IMR-90 (cell line): Measurements from ENCODE around the gene PDZD7. TPM values are rescaled to one million over a fixed set of nuclear protein-coding genes. Genes with fewer than 3 reads are reported as not detected.

Experiments
- ATAC-seq: fragments of 200-7000 bp; cut with Tn5 transposase; 2 replicates; pipeline ENCODE4 v1.9.1; 2020; ENCODE audit warnings: low read depth, mild to moderate bottlenecking, moderate library complexity
- BruUV-seq: library from RNA; stranded (reverse); fragments of 400-500 nt; replicated peaks from 2 replicates; lab custom pipeline; 2021; lab: Mats Ljungman, UMichigan
- CTCF ChIA-PET: fragments of 300-600 bp; formaldehyde crosslinking; extraction: SDS; loops from one replicate; lab custom pipeline; 2021; ENCODE audit warnings: antibody characterized with exemption; lab: Yijun Ruan, JAX
- POLR2A ChIA-PET: fragments of 300-600 bp; sonication (Branson Sonifier 250); formaldehyde crosslinking; loops from one replicate; lab custom pipeline; 2022; ENCODE audit warnings: antibody characterized with exemption; ENCODE audit not compliant: unreplicated experiment; lab: Charles Lee
- DNase-seq: peaks from one replicate; pipeline ENCODE4 v3.0.0; 2013
- H2AFZ ChIP-seq: replicated peaks from 2 replicates; pipeline ENCODE3; 2013; ENCODE audit warnings: low read length, mild to moderate bottlenecking; ENCODE audit not compliant: poor library complexity
- H2AK5ac ChIP-seq: 2 replicates; pipeline ENCODE4 v1.6.1; 2013; ENCODE audit warnings: low read depth, low read length, inconsistent platforms
- H2AK9ac ChIP-seq: replicated peaks from 2 replicates; pipeline ENCODE3; 2013; ENCODE audit warnings: mild to moderate bottlenecking, low read depth, low read length, moderate library complexity; ENCODE audit not compliant: poor library complexity
- H2BK120ac ChIP-seq: 2 replicates; pipeline ENCODE4 v1.6.1; 2013; ENCODE audit warnings: low read depth, low read length, inconsistent platforms
- H2BK15ac ChIP-seq: 3 replicates; pipeline ENCODE4 v1.6.1; 2013; ENCODE audit warnings: low read depth, low read length, inconsistent platforms
- H2BK20ac ChIP-seq: 2 replicates; pipeline ENCODE4 v1.6.1; 2013; ENCODE audit warnings: low read depth, mild to moderate bottlenecking, inconsistent platforms, low read length, moderate library complexity
- H2BK5ac ChIP-seq: 2 replicates; pipeline ENCODE4 v1.6.1; 2013; ENCODE audit warnings: mild to moderate bottlenecking, low read depth, low read length, inconsistent platforms; ENCODE audit not compliant: poor library complexity, severe bottlenecking
- H3K14ac ChIP-seq: replicated peaks from 2 replicates; pipeline ENCODE4 v1.6.1; 2013; ENCODE audit warnings: low read depth, low read length, inconsistent platforms
- H3K18ac ChIP-seq: 2 replicates; pipeline ENCODE4 v1.6.1; 2013; ENCODE audit warnings: low read depth, low read length, control low read depth
- H3K23ac ChIP-seq: 2 replicates; pipeline ENCODE4 v1.6.1; 2013; ENCODE audit warnings: low read depth, low read length, inconsistent platforms
- H3K27ac ChIP-seq: 2 replicates; pipeline ENCODE4 v1.5.1; 2013; ENCODE audit warnings: mild to moderate bottlenecking, control low read depth, low read length; ENCODE audit not compliant: insufficient read depth
- H3K27me3 ChIP-seq: 2 replicates; pipeline ENCODE4 v1.6.1; 2013; ENCODE audit warnings: low read length; ENCODE audit not compliant: control insufficient read depth, insufficient read depth
- H3K36me3 ChIP-seq: 2 replicates; pipeline ENCODE4 v1.6.1; 2013; ENCODE audit warnings: low read length, mixed read lengths; ENCODE audit not compliant: control insufficient read depth, insufficient read depth
- H3K4ac ChIP-seq: 2 replicates; pipeline ENCODE4 v1.6.1; 2013; ENCODE audit warnings: low read depth, low read length, inconsistent platforms
- H3K4me1 ChIP-seq: 2 replicates; pipeline ENCODE4 v1.6.1; 2013; ENCODE audit warnings: low read length, mixed read lengths; ENCODE audit not compliant: control insufficient read depth, insufficient read depth
- H3K4me2 ChIP-seq: 2 replicates; pipeline ENCODE4 v1.6.1; 2013; ENCODE audit warnings: low read depth, mild to moderate bottlenecking, control low read depth, low read length, moderate library complexity
- H3K4me3 ChIP-seq: 2 replicates; pipeline ENCODE4 v1.5.1; 2013; ENCODE audit warnings: low read depth, mild to moderate bottlenecking, control low read depth, low read length, moderate library complexity; ENCODE audit not compliant: insufficient read depth
- H3K56ac ChIP-seq: 2 replicates; pipeline ENCODE4 v1.6.1; 2013; ENCODE audit warnings: low read length, inconsistent platforms; ENCODE audit not compliant: insufficient read depth; ENCODE audit errors: extremely low read depth
- H3K79me1 ChIP-seq, 2 experiments: 2 replicates each; pipeline ENCODE4 v1.6.1; 2013; ENCODE audit warnings: low read length in 2 of 2, inconsistent platforms in 1 of 2, low read depth in 1 of 2
- H3K9ac ChIP-seq: 2 replicates; pipeline ENCODE4 v1.6.1; 2013; ENCODE audit warnings: low read depth, low read length, control low read depth
- H3K9me1 ChIP-seq: 2 replicates; pipeline ENCODE4 v1.6.1; 2013; ENCODE audit warnings: low read length, inconsistent platforms; ENCODE audit not compliant: insufficient read depth
- H3K9me3 ChIP-seq: 2 replicates; pipeline ENCODE4 v1.6.1; 2013; ENCODE audit warnings: low read length; ENCODE audit not compliant: control insufficient read depth, insufficient read depth
- H4K20me1 ChIP-seq: 2 replicates; pipeline ENCODE4 v1.6.1; 2013; ENCODE audit warnings: low read length, inconsistent platforms; ENCODE audit not compliant: insufficient read depth
- H4K5ac ChIP-seq: 2 replicates; pipeline ENCODE4 v1.6.1; 2013; ENCODE audit warnings: mild to moderate bottlenecking, low read depth, low read length, control low read depth
- H4K8ac ChIP-seq, 2 experiments: 2 replicates each; pipeline ENCODE4 v1.6.1; 2013; ENCODE audit warnings: low read depth in 2 of 2, low read length in 2 of 2, control low read depth in 1 of 2, inconsistent platforms in 1 of 2
- H4K91ac ChIP-seq: 2 replicates; pipeline ENCODE4 v1.6.1; 2013; ENCODE audit warnings: low read depth, low read length, inconsistent platforms; ENCODE audit not compliant: insufficient read depth
- BHLHE40 ChIP-seq: fragments of 150-350 bp; IDR thresholded peaks from 2 replicates; pipeline ENCODE4 v1.6.1; 2016; ENCODE audit warnings: mild to moderate bottlenecking, low read depth, low read length
- CHD1 ChIP-seq: IDR thresholded peaks from 2 replicates; pipeline ENCODE4 v1.6.1; 2012; ENCODE audit warnings: low read depth, low read length, improper control_type of control experiment
- MXI1 ChIP-seq: IDR thresholded peaks from 2 replicates; pipeline ENCODE4 v1.6.1; 2012; ENCODE audit warnings: low read depth, mild to moderate bottlenecking, low read length, moderate library complexity, borderline replicate concordance
- SMC3 ChIP-seq: fragments of 150-350 bp; IDR thresholded peaks from 2 replicates; pipeline ENCODE4 v1.6.1; 2016; ENCODE audit warnings: low read depth, mild to moderate bottlenecking, antibody characterized with exemption, low read length, moderate library complexity
- USF2 ChIP-seq: fragments of 150-350 bp; IDR thresholded peaks from 2 replicates; pipeline ENCODE4 v1.6.1; 2017; ENCODE audit warnings: mild to moderate bottlenecking, antibody characterized with exemption, low read length, low read depth
- dilution Hi-C: fragments of 300-500 bp; cut with HindIII; formaldehyde crosslinking; loops from one replicate; pipeline ENCODE4 v1.14.3; 2018; ENCODE audit warnings: low sequenced_read_pairs; ENCODE audit not compliant: unreplicated experiment
- in situ Hi-C: fragments of 300-500 bp; cut with MboI; formaldehyde crosslinking; loops from 3 replicates; pipeline ENCODE4 v1.14.3; 2019; ENCODE audit warnings: low sequenced_read_pairs, inconsistent platforms, mixed read lengths
- intact Hi-C: fragments of 100-400 bp; cut with micrococcal nuclease; formaldehyde crosslinking; loops from 2 replicates; pipeline ENCODE4 v1.10.0; 2022
- microRNA-seq, 2 experiments: library from miRNA; stranded (forward) in 1 of 2; unstranded in 1 of 2; fragments of 10-50 nt in 1 of 2; fragments of <30 nt in 1 of 2; gene quantifications in 1 of 2; microRNA quantifications in 1 of 2; one replicate each; pipeline versions ENCODE3 to v1.1.0; 2013 to 2020; ENCODE audit not compliant: insufficient read depth in 1 of 2, insufficient read length in 1 of 2, unreplicated experiment in 1 of 2
- polyA plus RNA-seq, 3 experiments: library from polyadenylated mRNA; depleted of rRNA; stranded (reverse); fragments of >200 nt; gene quantifications; 2 replicates each; pipeline ENCODE4 v1.2.3, GENCODE V29; 2012; ENCODE audit warnings: low replicate concordance in 1 of 3
- small RNA-seq, 5 experiments: library from RNA; depleted of rRNA; stranded (forward); fragments of <200 nt; gene quantifications; one replicate each; pipeline ENCODE3, GENCODE V24; 2012
- total RNA-seq: library from RNA; depleted of rRNA; stranded (reverse); fragments of >200 nt; gene quantifications from 2 replicates; pipeline ENCODE4 v1.2.3, GENCODE V29; 2012; rRNA removed
- TF ChIP-seq, protein P1 (sequence below): conservative IDR thresholded peaks from 2 replicates; pipeline ENCODE4 v1.5.1; 2012; ENCODE audit warnings: mild to moderate bottlenecking, low read depth, low read length, improper control_type of control experiment

The PDZD7 gene
- total and polyA plus RNA-seq, 2 of the 4 experiments (the other 2 are of a cell fraction) = 0.90 to 1.5 TPM

- H3K4me2 ChIP-seq = no peak overlapping the region
- in situ Hi-C loops = no loop called here
- H3K4me1 ChIP-seq = no peaks in the 10 kb centered on the region
- no peak overlapping the region for H2BK20ac ChIP-seq
- H2AFZ ChIP-seq = no peak overlapping the region
- intact Hi-C loops = loop anchor here (5.0 kb wide), 1 partner anchor 33 kb away; no protein-coding TSS in a partner anchor
- peaks cover 26% of the 10 kb centered on the region for H3K36me3 ChIP-seq
- ChIA-PET CTCF (no interaction called here), POLR2A (no interaction called here)
- 0 out of 2 replicates have a peak, but pooled peaks cover 3% of the 10 kb centered on the region for H3K9me1 ChIP-seq
- no peak for DNase-seq
- no peak overlapping the region for H2BK5ac ChIP-seq
- H4K20me1 ChIP-seq = no peaks in the 10 kb centered on the region
- H3K27ac ChIP-seq = no peak overlapping the region
- H4K91ac ChIP-seq = no peak overlapping the region
- no peak overlapping the region for H3K9ac ChIP-seq
- H3K79me1 ChIP-seq = peaks cover 2 to 5% of the 10 kb centered on the region in 2 experiments; a peak in 1 of 4 replicates
- H3K23ac ChIP-seq = no peak overlapping the region
- H2BK15ac ChIP-seq = no peak overlapping the region
- H2AK5ac ChIP-seq = no peak overlapping the region
- no peak overlapping the region for H3K4me3 ChIP-seq
- no peak overlapping the region for H3K14ac ChIP-seq
- BruUV-seq = no TSS peak
- TF ChIP-seq, protein P1, sequence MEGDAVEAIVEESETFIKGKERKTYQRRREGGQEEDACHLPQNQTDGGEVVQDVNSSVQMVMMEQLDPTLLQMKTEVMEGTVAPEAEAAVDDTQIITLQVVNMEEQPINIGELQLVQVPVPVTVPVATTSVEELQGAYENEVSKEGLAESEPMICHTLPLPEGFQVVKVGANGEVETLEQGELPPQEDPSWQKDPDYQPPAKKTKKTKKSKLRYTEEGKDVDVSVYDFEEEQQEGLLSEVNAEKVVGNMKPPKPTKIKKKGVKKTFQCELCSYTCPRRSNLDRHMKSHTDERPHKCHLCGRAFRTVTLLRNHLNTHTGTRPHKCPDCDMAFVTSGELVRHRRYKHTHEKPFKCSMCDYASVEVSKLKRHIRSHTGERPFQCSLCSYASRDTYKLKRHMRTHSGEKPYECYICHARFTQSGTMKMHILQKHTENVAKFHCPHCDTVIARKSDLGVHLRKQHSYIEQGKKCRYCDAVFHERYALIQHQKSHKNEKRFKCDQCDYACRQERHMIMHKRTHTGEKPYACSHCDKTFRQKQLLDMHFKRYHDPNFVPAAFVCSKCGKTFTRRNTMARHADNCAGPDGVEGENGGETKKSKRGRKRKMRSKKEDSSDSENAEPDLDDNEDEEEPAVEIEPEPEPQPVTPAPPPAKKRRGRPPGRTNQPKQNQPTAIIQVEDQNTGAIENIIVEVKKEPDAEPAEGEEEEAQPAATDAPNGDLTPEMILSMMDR = no peak
- TF ChIP-seq BHLHE40 = no peak
- TF ChIP-seq USF2 = no peak
- no peak for TF ChIP-seq CHD1
- TF ChIP-seq MXI1 = no peak
- TF ChIP-seq SMC3 = no peak
- no peak overlapping the region for H4K8ac ChIP-seq
- no peak overlapping the region for H3K4ac ChIP-seq
- ATAC-seq = no peak
- dilution Hi-C loops = no loop called here
- no peaks in the 10 kb centered on the region for H3K27me3 ChIP-seq
- H3K56ac ChIP-seq = no peak overlapping the region
- H3K9me3 ChIP-seq = no peaks in the 10 kb centered on the region
- no peak overlapping the region for H3K18ac ChIP-seq
- no peak overlapping the region for H2AK9ac ChIP-seq
- no peak overlapping the region for H2BK120ac ChIP-seq
- H4K5ac ChIP-seq = no peak overlapping the region
Measured at GRCh38 chr10:100960251-100960650, 70.7 kb downstream of the PDZD7 start.

Small RNAs within 50 kb of the gene (microRNA-seq; reads per million reads assigned to microRNA genes)
- 0 reads per million in 2 experiments for gene MIR608

Small RNAs within 50 kb of the gene (small RNA-seq; reads per million reads assigned to genes)
- 0 reads per million in 5 experiments for gene MIR608

Other genes with a start within 250 kb of the PDZD7 start
- 21.7 and 28.1 TPM in 2 replicates for gene SLF2, start 118.2 kb downstream of the PDZD7 start, total RNA-seq
- gene SLF2, start 118.2 kb downstream of the PDZD7 start, polyA plus RNA-seq (2012; rRNA removed) = 5.7 and 8.5 TPM in 2 replicates
- gene SEMA4G, start 61.6 kb downstream of the PDZD7 start, total RNA-seq = 0.56 and 0.90 TPM in 2 replicates
- gene SEMA4G, start 61.6 kb downstream of the PDZD7 start, polyA plus RNA-seq (2012; rRNA removed) = 8.0 and 8.7 TPM in 2 replicates
- 56.4 and 61.3 TPM in 2 replicates for gene MRPL43, start 43.6 kb downstream of the PDZD7 start, total RNA-seq
- 142 and 184 TPM in 2 replicates for gene MRPL43, start 43.6 kb downstream of the PDZD7 start, polyA plus RNA-seq (2012; rRNA removed)
- 8.8 and 8.9 TPM in 2 replicates for gene TWNK, start 43.6 kb downstream of the PDZD7 start, total RNA-seq
- gene TWNK, start 43.6 kb downstream of the PDZD7 start, polyA plus RNA-seq (2012; rRNA removed) = 7.5 and 7.7 TPM in 2 replicates
- gene LZTS2, start 31.3 kb downstream of the PDZD7 start, total RNA-seq = 17.8 and 19.2 TPM in 2 replicates
- 101 and 108 TPM in 2 replicates for gene LZTS2, start 31.3 kb downstream of the PDZD7 start, polyA plus RNA-seq (2012; rRNA removed)
- 53.3 and 64.7 TPM in 2 replicates for gene SFXN3, start 105 bp upstream of the PDZD7 start, total RNA-seq
- 67.6 and 77.2 TPM in 2 replicates for gene SFXN3, start 105 bp upstream of the PDZD7 start, polyA plus RNA-seq (2012; rRNA removed)
- 8.1 and 9.1 TPM in 2 replicates for gene KAZALD1, start 30.9 kb upstream of the PDZD7 start, total RNA-seq
- gene KAZALD1, start 30.9 kb upstream of the PDZD7 start, polyA plus RNA-seq (2012; rRNA removed) = 18.6 and 18.7 TPM in 2 replicates
- gene TLX1, start 100.2 kb upstream of the PDZD7 start, total RNA-seq = not detected in 2 replicates
- gene TLX1, start 100.2 kb upstream of the PDZD7 start, polyA plus RNA-seq (2012; rRNA removed) = not detected in 2 replicates
- not detected in 2 replicates for gene LBX1, start 198.3 kb upstream of the PDZD7 start, total RNA-seq
- gene LBX1, start 198.3 kb upstream of the PDZD7 start, polyA plus RNA-seq (2012; rRNA removed) = not detected in 2 replicates